GM18873 (cell line): ENCODE results near the gene AVEN.
"Not testable (repeated sequence)": the region's sequence is repeated elsewhere in the genome, so short reads cannot be mapped to it uniquely, and the experiment has no call there.

Experiments
- ATAC-seq: cut with Tn5 transposase; IDR thresholded peaks from one replicate; pipeline ENCODE4 v1.9.1; 2021; ENCODE audit warnings: mild to moderate bottlenecking, moderate library complexity, moderate number of reproducible peaks; ENCODE audit not compliant: unreplicated experiment, low FRiP score

The AVEN gene

DNA sequence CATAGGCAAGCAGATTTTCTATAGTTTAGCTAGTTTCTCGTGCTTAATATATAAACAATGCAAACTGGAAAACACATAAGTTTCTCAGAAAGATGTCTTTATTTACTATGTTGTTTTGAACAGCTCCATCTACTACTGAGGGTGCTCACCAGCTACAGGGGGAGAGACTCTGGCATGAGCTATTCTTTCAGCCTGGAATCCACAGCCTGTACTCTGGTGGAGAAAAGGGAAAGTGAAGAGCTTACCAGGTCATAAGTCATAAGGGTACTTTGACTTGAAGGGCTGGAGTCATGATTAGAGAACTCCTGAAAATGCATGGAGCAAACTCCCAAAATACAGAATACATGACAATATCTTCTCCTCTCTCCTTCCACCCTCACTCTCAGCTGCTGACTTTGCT is 4.4 kb upstream of the AVEN start:
- ATAC-seq, result no peak

DNA sequence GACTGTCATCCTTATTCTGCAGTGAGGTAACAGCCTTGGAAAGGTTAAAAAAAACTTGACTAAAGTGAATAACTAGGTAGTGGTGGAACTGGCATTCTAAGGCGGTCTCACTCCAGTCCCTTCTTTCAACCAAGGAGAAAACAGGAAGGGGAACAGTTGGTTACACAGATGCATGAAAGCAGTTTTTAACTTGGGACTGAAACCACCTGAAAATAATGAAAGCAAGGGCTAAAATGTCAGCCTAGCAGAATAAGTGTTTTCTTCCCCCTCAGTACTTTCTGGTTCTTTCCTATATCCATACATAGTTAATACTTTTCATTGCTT is 748 bp upstream of the AVEN start:
- no peak for ATAC-seq

GRCh38 chr15:34038023-34038870 is 757 bp downstream of the AVEN start:
- peak; percentile 53 for ATAC-seq

DNA sequence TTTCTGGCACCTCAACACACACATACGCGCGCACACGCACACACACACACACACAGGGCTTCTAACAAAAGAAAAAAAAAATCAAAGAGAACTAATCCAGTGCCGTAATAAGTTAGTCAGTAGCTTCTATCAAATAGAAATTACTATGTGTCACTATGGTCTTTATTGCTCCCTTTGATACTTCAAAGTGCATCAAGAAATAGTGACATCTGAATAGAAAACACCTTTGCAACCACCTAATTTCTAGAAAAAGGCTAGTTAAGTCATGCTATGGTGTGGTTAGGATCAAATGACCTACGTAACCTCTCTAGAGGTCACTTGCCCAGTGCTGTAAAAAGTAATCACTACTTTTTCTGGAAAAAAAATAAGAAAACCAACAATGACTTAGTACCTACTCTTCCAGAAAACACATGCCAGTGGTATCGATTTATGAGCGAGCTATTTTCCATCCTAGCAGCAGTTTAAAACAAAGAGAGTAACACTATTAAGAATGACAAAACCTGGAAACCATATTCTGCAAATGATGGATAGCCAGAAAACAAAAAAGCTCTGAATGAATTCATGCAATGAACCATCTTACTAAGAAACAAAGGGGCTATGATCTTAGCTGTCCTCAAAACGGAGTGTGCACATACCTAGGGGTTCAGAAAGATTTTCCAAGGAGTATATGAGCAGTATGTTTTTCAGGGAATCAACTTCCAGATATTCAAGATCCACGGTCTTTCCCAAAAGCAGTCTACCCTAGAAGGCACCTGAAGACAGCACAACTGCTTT is 6.8 kb downstream of the AVEN start:
- ATAC-seq, result no peak

- no peak for ATAC-seq
Measured at GRCh38 chr15:34027606-34028005, 11.4 kb downstream of the AVEN start.

DNA sequence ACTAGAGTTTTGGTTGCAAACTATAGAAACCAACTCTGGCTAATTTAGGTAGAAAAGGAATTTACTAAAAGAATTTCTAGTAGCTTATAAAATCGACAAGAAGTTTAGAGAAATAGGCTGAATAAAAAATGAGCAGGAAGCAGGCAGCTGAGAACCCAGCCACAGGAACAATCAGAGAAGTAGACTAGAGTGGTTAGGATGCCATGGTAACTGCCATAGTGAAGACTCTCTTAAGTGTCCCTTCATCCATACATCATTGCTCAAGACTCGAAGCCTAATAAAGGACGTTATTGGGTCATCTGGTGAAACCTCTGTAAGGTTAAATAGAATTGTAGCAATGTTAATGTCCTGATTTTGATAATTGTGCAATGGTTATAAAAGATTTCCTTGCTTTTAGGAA is 13.8 kb downstream of the AVEN start:
- no peak for ATAC-seq

DNA sequence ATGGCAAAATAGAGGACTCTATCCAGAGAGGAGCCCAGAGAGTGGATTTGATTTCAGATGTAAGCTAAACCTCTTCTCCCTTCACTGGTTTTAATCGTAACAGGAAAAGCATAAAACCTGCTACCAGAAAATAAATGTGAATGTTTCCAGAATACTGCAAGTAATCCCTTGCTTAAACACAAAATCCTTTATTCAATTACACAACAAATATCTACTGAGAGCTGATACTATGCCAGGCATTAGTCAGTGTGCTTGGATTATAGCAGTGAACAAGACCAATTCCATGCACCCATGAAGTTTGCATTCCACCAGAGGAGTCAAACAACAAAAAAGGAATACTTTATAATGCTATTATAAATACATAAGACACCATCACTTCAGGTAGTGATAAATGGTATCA is 15.1 kb downstream of the AVEN start:
- ATAC-seq, result no peak

DNA sequence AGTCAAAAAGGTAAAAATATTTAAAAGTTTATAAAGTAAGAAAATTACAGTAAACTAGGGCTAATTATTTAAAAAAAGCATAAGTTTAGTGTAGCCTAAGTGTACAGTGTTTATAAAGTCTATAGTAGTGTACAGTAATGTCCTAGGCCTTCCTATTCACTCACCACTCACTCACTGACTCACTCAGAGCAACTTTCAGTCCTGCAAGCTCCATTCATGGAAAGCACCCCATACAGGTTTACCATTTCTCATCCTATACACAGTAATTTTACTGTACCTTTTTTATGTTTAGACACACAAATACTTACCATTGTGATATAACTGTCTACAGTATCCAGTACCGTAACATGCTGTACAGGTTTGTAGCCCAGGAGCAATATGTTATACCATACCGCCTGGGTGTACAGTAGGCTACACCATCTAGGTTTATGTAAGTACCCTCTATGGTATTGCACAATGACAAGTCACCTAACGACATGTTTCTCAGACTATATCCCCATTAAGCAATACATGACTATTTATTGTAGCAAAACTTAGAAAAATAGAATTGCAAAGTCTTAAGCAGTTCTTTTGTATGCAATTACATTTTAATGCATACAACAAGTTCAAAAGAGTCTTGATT is 19.5 kb downstream of the AVEN start:
- ATAC-seq, result no peak

DNA sequence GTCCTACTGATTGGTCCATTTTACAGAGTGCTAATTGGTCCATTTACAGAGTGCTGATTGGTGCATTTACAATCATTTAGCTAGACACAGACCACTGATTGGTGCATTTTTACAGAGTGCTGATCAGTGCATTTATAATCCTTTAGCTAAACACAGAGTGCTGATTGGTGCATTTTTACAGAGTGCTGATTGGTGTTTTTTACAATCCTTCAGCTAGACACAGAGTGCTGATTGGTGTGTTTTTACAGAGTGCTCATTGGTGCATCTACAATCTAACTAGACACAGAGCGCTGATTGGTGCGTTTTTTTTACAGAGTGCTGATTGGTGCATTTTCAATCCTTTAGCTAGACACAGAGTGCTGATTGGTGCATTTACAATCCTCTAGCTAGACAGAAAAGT is 20.3 kb downstream of the AVEN start:
- ATAC-seq, result not testable (repeated sequence)

GRCh38 chr15:34018021-34018645 is 20.9 kb downstream of the AVEN start:
- no peak for ATAC-seq

DNA sequence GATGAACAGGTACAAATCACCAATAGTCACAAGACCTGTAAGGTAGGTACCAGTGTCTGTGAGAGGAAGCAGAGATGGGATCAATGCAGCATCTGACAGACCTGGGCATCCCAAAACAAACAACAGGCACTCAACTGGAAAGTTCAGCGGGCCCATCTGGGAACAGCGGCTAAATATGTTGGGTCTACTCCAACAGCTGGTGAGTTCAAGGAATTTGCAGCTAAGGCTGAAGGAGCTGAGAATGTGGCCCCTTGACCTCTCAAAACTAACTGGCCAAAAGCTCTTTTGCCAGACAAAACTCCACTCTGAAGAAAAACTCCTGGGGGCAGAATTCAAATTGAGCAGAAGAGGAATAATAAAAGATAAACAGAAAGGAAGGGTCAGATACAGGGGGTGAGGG is 24.4 kb downstream of the AVEN start:
- no peak for ATAC-seq

GRCh38 chr15:34013746-34014145 is 25.3 kb downstream of the AVEN start:
- no peak for ATAC-seq

DNA sequence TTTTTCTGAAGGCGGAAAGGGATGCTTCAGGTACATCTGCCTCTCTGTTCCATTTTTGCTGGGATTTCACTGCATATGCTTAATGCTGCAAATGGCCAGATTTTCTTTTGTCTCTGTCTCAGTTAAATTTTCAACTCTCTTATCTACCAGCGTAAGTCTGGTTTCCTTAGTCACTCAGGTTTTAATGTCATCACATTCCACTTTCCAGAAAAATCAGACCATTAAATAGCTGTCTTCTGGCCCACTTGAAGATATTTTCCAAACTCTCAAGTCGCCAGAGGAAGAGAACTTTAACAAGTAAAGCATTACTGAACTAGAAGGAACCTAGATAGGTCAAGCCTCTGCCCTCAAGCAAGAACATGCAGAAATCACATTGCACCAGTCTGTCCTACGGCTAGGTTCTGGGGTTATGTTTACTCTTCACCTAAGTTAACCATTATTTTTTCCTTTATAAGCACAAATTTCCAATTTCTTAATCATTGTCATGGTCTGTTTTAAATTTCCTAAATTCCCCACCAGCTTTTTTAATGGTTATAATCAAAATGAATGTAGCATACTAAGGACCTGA is 26.5 kb downstream of the AVEN start:
- ATAC-seq, result no peak

DNA sequence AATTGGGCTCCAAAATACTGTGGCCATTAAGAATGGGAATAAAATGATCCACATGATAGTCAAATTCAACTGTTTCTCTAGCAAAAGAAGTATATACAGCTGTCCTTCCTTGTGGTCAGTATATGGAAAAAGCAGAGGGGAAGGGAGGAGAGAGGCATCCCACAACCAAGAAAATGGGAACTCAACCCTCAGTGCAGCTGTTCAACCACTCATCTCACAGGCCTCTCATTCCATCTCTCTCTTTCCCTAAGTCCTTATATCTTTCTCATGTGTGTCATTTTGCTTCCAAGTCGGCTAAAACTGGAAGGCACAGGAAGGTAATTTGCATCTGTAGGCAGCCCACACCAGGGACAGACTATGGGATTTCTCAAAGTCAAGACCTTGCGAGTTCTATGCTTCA is 27.5 kb downstream of the AVEN start:
- no peak for ATAC-seq

DNA sequence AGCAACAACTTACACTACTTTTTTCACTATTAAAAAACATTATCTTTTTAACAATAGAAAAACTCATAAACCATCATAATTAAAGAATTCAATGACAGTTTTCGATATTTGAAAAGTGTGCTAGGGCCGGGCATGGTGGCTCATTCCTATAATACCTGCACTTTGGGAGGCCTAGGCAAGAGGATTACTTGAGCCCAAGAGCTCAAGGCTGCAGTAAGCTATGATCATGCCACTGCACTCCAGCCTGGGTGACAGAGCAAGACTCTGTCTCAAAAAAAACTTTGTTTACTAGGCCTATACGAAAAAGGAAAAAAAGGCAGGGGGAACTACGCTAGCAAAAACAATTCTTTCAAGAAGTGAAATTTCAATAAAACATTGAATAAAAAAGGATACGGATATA is 28.1 kb downstream of the AVEN start:
- no peak for ATAC-seq

- no peak for ATAC-seq
Measured at GRCh38 chr15:34009656-34010055, 29.3 kb downstream of the AVEN start.

GRCh38 chr15:34006381-34006780 is 32.6 kb downstream of the AVEN start:
- ATAC-seq, result no peak

GRCh38 chr15:34001536-34001935 is 37.5 kb downstream of the AVEN start:
- no peak for ATAC-seq

GRCh38 chr15:33995666-33996065 is 43.3 kb downstream of the AVEN start:
- not testable (repeated sequence) for ATAC-seq

DNA sequence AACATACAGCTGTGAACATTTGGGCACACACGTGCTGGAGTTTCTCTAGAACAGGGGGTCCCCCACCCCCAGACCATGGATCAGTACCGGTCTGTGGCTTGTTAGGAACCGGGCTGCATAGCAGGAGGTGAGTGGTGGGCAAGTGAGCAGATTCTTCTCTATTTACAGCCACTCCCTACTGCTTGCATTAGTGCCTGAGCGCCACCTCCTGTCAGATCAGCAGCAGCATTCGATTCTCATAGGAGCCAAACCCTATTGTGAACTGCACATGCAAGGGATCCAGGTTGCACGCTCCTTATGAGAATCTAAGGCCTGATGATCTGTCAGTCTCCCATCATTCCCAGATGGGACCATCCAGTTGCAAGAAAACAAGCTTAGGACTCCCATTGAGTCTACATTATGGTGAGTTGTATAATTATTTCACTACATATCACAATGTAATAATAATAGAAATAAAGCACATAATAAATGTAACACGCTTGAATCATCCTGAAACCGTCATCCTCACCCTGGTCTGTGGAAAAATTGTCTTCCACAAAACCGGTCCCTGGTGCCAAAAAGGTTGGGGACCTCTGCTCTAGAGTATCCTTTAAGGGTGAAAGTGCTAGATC is 44.9 kb downstream of the AVEN start:
- no peak for ATAC-seq
